Measurements from ENCODE around the gene PRRC2B. TPM values are rescaled to one million over a fixed set of nuclear protein-coding genes. Genes with fewer than 3 reads are reported as not detected.
"Not testable (repeated sequence)": the region's sequence is repeated elsewhere in the genome, so short reads cannot be mapped to it uniquely, and the experiment has no call there.

The PRRC2B gene
- total RNA-seq, 2 donors from 2014 or later = 122 to 246 TPM

- H3K27ac Mint-ChIP-seq = no peak overlapping the region
- H3K4me1 Mint-ChIP-seq (ENCODE audit: low read depth in 2 of 2) = peaks cover 0 to 3% of the 10 kb centered on the region in 2 donors
- DNase-seq (ENCODE audit: low spot score) (no peak), ATAC-seq (no peak)
- H3K27me3 Mint-ChIP-seq = peaks cover 0 to under 1% of the 10 kb centered on the region in 2 donors
- H3K9me3 Mint-ChIP-seq = peaks cover 6% of the 10 kb centered on the region
- H3K4me3 Mint-ChIP-seq = no peak overlapping the region
- H3K36me3 Mint-ChIP-seq = peaks cover 9% of the 10 kb centered on the region
Measured at GRCh38 chr9:131539223-131539923, 145.5 kb downstream of the PRRC2B start.

GRCh38 chr9:131543141-131543540 is 149.3 kb downstream of the PRRC2B start:
- DNase-seq (ENCODE audit: low spot score) (no peak), ATAC-seq (no peak)
- Mint-ChIP-seq H3K4me1 (ENCODE audit: low read depth in 2 of 2) (peaks cover 6 to 9% of the 10 kb centered on the region in 2 donors), H3K4me3 (no peak overlapping the region), H3K9me3 (peaks cover 6% of the 10 kb centered on the region), H3K27me3 (peaks cover 12 to 17% of the 10 kb centered on the region in 2 donors), H3K27ac (no peak overlapping the region), H3K36me3 (peaks cover 15% of the 10 kb centered on the region)

- H3K4me3 Mint-ChIP-seq = no peak within 1 kb of the TSS
- H3K27ac Mint-ChIP-seq = no peak within 1 kb of the TSS
- H3K9me3 Mint-ChIP-seq = peaks cover 6% of the 10 kb centered on the region
- DNase-seq (ENCODE audit: low spot score) (no peak), ATAC-seq (no peak)
- H3K36me3 Mint-ChIP-seq = peaks cover 15% of the 10 kb centered on the region
- H3K27me3 Mint-ChIP-seq = peaks cover 33 to 35% of the 10 kb centered on the region in 2 donors
- peaks cover 6 to 7% of the 10 kb centered on the region in 2 donors for H3K4me1 Mint-ChIP-seq (ENCODE audit: low read depth in 2 of 2)
Measured at GRCh38 chr9:131545003-131545785, 151.3 kb downstream of the PRRC2B start, which contains the start of gene PRRT1B. PRRT1B (plus strand) TSS chr9:131545523; CDS start chr9:131545616, 93 bp downstream.

- peaks cover 6 to 7% of the 10 kb centered on the region in 2 donors for H3K4me1 Mint-ChIP-seq (ENCODE audit: low read depth in 2 of 2)
- H3K27me3 Mint-ChIP-seq = peaks cover 38 to 39% of the 10 kb centered on the region in 2 donors
- peaks cover 6% of the 10 kb centered on the region for H3K9me3 Mint-ChIP-seq
- no peak overlapping the region for H3K4me3 Mint-ChIP-seq
- ATAC-seq (peak in 1 of 2 donors; percentile 24), DNase-seq (ENCODE audit: low spot score) (no peak)
- H3K27ac Mint-ChIP-seq = no peak overlapping the region
- peaks cover 15% of the 10 kb centered on the region for H3K36me3 Mint-ChIP-seq
Measured at GRCh38 chr9:131545786-131546335, 152.0 kb downstream of the PRRC2B start.

- Mint-ChIP-seq H3K27ac (no peak overlapping the region), H3K4me3 (no peak overlapping the region), H3K9me3 (peaks cover 6% of the 10 kb centered on the region), H3K4me1 (ENCODE audit: low read depth in 2 of 2) (peaks cover 6 to 7% of the 10 kb centered on the region in 2 donors), H3K27me3 (peaks cover 38 to 41% of the 10 kb centered on the region in 2 donors), H3K36me3 (peaks cover 15% of the 10 kb centered on the region)
- DNase-seq (ENCODE audit: low spot score) (no peak), ATAC-seq (no peak)
Measured at GRCh38 chr9:131546336-131547084, 152.6 kb downstream of the PRRC2B start.

GRCh38 chr9:131549186-131549585 is 155.3 kb downstream of the PRRC2B start:
- not testable (repeated sequence) for DNase-seq (ENCODE audit: low spot score); ATAC-seq; H3K9me3 Mint-ChIP-seq; H3K4me3 Mint-ChIP-seq; H3K36me3 Mint-ChIP-seq; H3K4me1 Mint-ChIP-seq (ENCODE audit: low read depth in 2 of 2); H3K27ac Mint-ChIP-seq
- H3K27me3 Mint-ChIP-seq = peaks cover 43 to 48% of the 10 kb centered on the region in 2 donors

Other genes with a start within 250 kb of the PRRC2B start
- gene FAM78A, start 117.6 kb upstream of the PRRC2B start, total RNA-seq = 10 to 100 TPM; 46.2 to 53.3 TPM
- gene PLPP7, start 104.4 kb upstream of the PRRC2B start, total RNA-seq = under 1 TPM in 1 of 2 donors, not detected in 1; 0.74 TPM
- 10 to 100 TPM; 30.5 to 53.4 TPM for gene POMT1, start 108.8 kb downstream of the PRRC2B start, total RNA-seq
- 10 to 100 TPM; 24.9 to 37.4 TPM for gene UCK1, start 137.2 kb downstream of the PRRC2B start, total RNA-seq
- not detected for gene PRRT1B, start 151.4 kb downstream of the PRRC2B start, total RNA-seq